Activated CD8-positive, alpha-beta T cell treated with anti-CD3 and anti-CD28 coated beads for 36 hours (primary cell): ENCODE data around the gene SLC7A1. TPM values are rescaled to one million over a fixed set of nuclear protein-coding genes. Genes with fewer than 3 reads are reported as not detected.
A peak's percentile ranks its signal among the peaks of the same experiment; 100 is the strongest.

Experiments
- ATAC-seq: fragments of 200-7000 bp; cut with Tn5 transposase; one replicate; pipeline ENCODE4 v1.10.0; 2021; ENCODE audit warnings: mild to moderate bottlenecking, moderate library complexity
- CTCF ChIA-PET: fragments of 350-600 bp; sonication (Branson Sonifier 250); formaldehyde crosslinking; loops from one replicate; lab custom pipeline; 2021; ENCODE audit warnings: antibody characterized with exemption; lab: Charles Lee
- POLR2A ChIA-PET: fragments of 350-600 bp; sonication (Branson Sonifier 250); formaldehyde crosslinking; loops from one replicate; lab custom pipeline; 2021; ENCODE audit warnings: antibody characterized with exemption; lab: Charles Lee
- DNase-seq: peaks from one replicate; pipeline ENCODE4 v3.0.0-alpha.2; 2020
- H3K27ac Mint-ChIP-seq: one replicate; pipeline ENCODE4 v1.8.0; 2021; ENCODE audit warnings: mild to moderate bottlenecking, mixed read lengths
- H3K27me3 Mint-ChIP-seq: one replicate; pipeline ENCODE4 v1.8.0; 2021; ENCODE audit warnings: mixed read lengths
- H3K36me3 Mint-ChIP-seq: one replicate; pipeline ENCODE4 v1.8.0; 2021; ENCODE audit warnings: low read depth, mixed read lengths
- H3K4me1 Mint-ChIP-seq: one replicate; pipeline ENCODE4 v1.8.0; 2021; ENCODE audit warnings: low read depth, mixed read lengths
- H3K4me3 Mint-ChIP-seq: one replicate; pipeline ENCODE4 v1.8.0; 2021; ENCODE audit warnings: mild to moderate bottlenecking, moderate library complexity, mixed read lengths
- H3K9me3 Mint-ChIP-seq: one replicate; pipeline ENCODE4 v1.8.0; 2021; ENCODE audit warnings: mixed read lengths
- CTCF ChIP-seq: fragments of 200-600 bp; IDR thresholded peaks from one replicate; pipeline ENCODE4 v1.8.0; 2022; ENCODE audit warnings: antibody characterized with exemption, mild to moderate bottlenecking
- intact Hi-C: fragments of 100-400 bp; cut with micrococcal nuclease; formaldehyde crosslinking; loops from one replicate; pipeline ENCODE4 v1.10.0; 2022
- total RNA-seq, 2 experiments: library from RNA; stranded (reverse); gene quantifications; one replicate each; pipeline ENCODE4 v1.2.3, GENCODE V29; 2021

The SLC7A1 gene
- total RNA-seq, 2 experiments from 2014 or later, result 119 to 124 TPM

GRCh38 chr13:29529754-29530153 is 65.7 kb downstream of the SLC7A1 start:
- peak overlapping the region; percentile 16 for H3K27ac Mint-ChIP-seq
- ChIA-PET CTCF (no interaction called here), POLR2A (interaction anchor here (1.1 kb wide), 1 partner anchor 14 kb away, joined by 3 read pairs; no protein-coding TSS in a partner anchor)
- H3K27me3 Mint-ChIP-seq, result no peaks in the 10 kb centered on the region
- ATAC-seq (no peak), DNase-seq (no peak)
- intact Hi-C loops, result no loop called here
- peaks cover 63% of the 10 kb centered on the region for H3K36me3 Mint-ChIP-seq
- no peak overlapping the region for H3K4me3 Mint-ChIP-seq
- no peaks in the 10 kb centered on the region for H3K9me3 Mint-ChIP-seq
- no peaks in the 10 kb centered on the region for H3K4me1 Mint-ChIP-seq
- no peak for TF ChIP-seq CTCF

GRCh38 chr13:29527916-29528315 is 67.6 kb downstream of the SLC7A1 start:
- ChIA-PET POLR2A (no interaction called here), CTCF (interaction anchor here (4.0 kb wide), 1 partner anchor 20 kb away, joined by 22 read pairs; no protein-coding TSS in a partner anchor)
- no peak for DNase-seq
- TF ChIP-seq CTCF, result no peak
- H3K4me3 Mint-ChIP-seq, result no peak overlapping the region
- no peaks in the 10 kb centered on the region for H3K4me1 Mint-ChIP-seq
- H3K27ac Mint-ChIP-seq, result no peak overlapping the region
- H3K27me3 Mint-ChIP-seq, result no peaks in the 10 kb centered on the region
- ATAC-seq, result no peak
- H3K9me3 Mint-ChIP-seq, result no peaks in the 10 kb centered on the region
- intact Hi-C loops, result no loop called here
- peaks cover 66% of the 10 kb centered on the region for H3K36me3 Mint-ChIP-seq

- no peak for TF ChIP-seq CTCF
- DNase-seq, result no peak
- no peak overlapping the region for H3K4me3 Mint-ChIP-seq
- no peaks in the 10 kb centered on the region for H3K4me1 Mint-ChIP-seq
- no peaks in the 10 kb centered on the region for H3K9me3 Mint-ChIP-seq
- ChIA-PET POLR2A (no interaction called here), CTCF (interaction anchor here (4.0 kb wide), 1 partner anchor 19 kb away, joined by 22 read pairs; no protein-coding TSS in a partner anchor)
- no peaks in the 10 kb centered on the region for H3K27me3 Mint-ChIP-seq
- intact Hi-C loops, result no loop called here
- peaks cover 61% of the 10 kb centered on the region for H3K36me3 Mint-ChIP-seq
- no peak for ATAC-seq
- H3K27ac Mint-ChIP-seq, result no peak overlapping the region
Measured at GRCh38 chr13:29527511-29527910, 68.0 kb downstream of the SLC7A1 start.

- H3K27ac Mint-ChIP-seq, result no peak overlapping the region
- no peaks in the 10 kb centered on the region for H3K27me3 Mint-ChIP-seq
- peaks cover 63% of the 10 kb centered on the region for H3K36me3 Mint-ChIP-seq
- ChIA-PET POLR2A (no interaction called here), CTCF (interaction anchor here (4.0 kb wide), 1 partner anchor 19 kb away, joined by 22 read pairs; no protein-coding TSS in a partner anchor)
- intact Hi-C loops, result no loop called here
- ATAC-seq (no peak), DNase-seq (no peak)
- no peaks in the 10 kb centered on the region for H3K4me1 Mint-ChIP-seq
- no peak for TF ChIP-seq CTCF
- H3K9me3 Mint-ChIP-seq, result no peaks in the 10 kb centered on the region
- H3K4me3 Mint-ChIP-seq, result no peak overlapping the region
Measured at GRCh38 chr13:29526741-29527140, 68.7 kb downstream of the SLC7A1 start.

- POLR2A ChIA-PET, result no interaction called here
- ATAC-seq (no peak), DNase-seq (no peak)
- Mint-ChIP-seq H3K27me3 (no peaks in the 10 kb centered on the region), H3K27ac (no peak overlapping the region), H3K4me1 (no peaks in the 10 kb centered on the region), H3K36me3 (peaks cover 69% of the 10 kb centered on the region), H3K4me3 (no peak overlapping the region), H3K9me3 (no peaks in the 10 kb centered on the region)
- TF ChIP-seq CTCF, result no peak
- intact Hi-C loops, result no loop called here
- CTCF ChIA-PET, result interaction anchor here (4.0 kb wide), 1 partner anchor 18 kb away, joined by 22 read pairs; no protein-coding TSS in a partner anchor
Measured at GRCh38 chr13:29525757-29526156, 69.7 kb downstream of the SLC7A1 start.
